ENCODE results near the gene ANKFY1. TPM values are rescaled to one million over a fixed set of nuclear protein-coding genes. Genes with fewer than 3 reads are reported as not detected.

ANKFY1 gene
- total RNA-seq, 5 donors from 2014 or later (not counting 1 experiment from before 2014, with no cell fraction given): 58.0 to 69.6 (median 67.0) TPM

DNA sequence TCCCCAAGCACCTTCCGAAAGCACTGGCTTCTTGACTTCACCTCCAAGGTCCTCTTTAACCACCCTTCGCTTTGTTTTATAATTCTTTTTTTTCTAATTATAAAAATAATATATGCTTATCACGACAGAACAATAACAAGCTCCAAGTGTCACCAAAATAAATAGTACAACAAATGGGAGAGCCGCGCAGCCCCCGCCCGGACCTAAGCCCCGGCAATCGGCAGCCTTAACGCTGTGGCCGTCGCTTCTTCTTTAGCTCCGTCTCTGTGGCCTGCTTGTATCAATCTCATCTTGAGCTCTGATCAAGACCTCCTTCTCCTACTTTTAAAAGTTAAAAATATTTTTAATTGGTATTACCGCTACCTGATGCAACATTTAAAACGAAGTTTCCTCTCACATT, 78.1 kb downstream of the ANKFY1 start:
- ChIA-PET POLR2A (no interaction called here), CTCF (interaction anchor here in 1 of 2 donors (0.5 to 1.3 kb wide), 2 partner anchors 9 to 17 kb away, joined by 3 to 4 read pairs; no protein-coding TSS in a partner anchor)
- ATAC-seq (replicated peaks in 1 of 4): no peak
- 100% methylated on average over 1 of the region's 15 CpGs for WGBS (ENCODE audit: insufficient coverage)
- Mint-ChIP-seq H3K4me3 (no peak overlapping the region), H3K4me1 (peaks cover 6 to 12% (median 9%) of the 10 kb centered on the region in 3 donors), H3K9me3 (no peaks in the 10 kb centered on the region), H3K27ac (no peak overlapping the region), H3K36me3 (peaks cover 59% of the 10 kb centered on the region), H3K27me3 (no peaks in the 10 kb centered on the region)
- H3K36me3 ChIP-seq (ENCODE audit: control insufficient read depth in 2 of 2, extremely low read depth in 1 of 2, insufficient read depth in 1 of 2, low read length in 1 of 2): peaks cover 10 to 80% of the 10 kb centered on the region in 2 donors
- no peak overlapping the region for H3K27ac ChIP-seq (ENCODE audit: low read length)
- H3K9me3 ChIP-seq: no peaks in the 10 kb centered on the region
- H3K4me3 ChIP-seq (ENCODE audit: control insufficient read depth in 1 of 2, extremely low read depth in 1 of 2, low read length in 1 of 2): no peak overlapping the region
- peaks cover 8 to 21% of the 10 kb centered on the region in 2 experiments for H3K4me1 ChIP-seq (ENCODE audit: control insufficient read depth in 1 of 2, extremely low read depth in 1 of 2, insufficient read depth in 2 of 2, low read length in 2 of 2)
- DNase-seq: no peak
- H3K27me3 ChIP-seq (replicated peaks in 1 of 2; ENCODE audit: control insufficient read depth in 2 of 2, extremely low read depth in 1 of 2, insufficient read depth in 2 of 2, low read length in 1 of 2): no peaks in the 10 kb centered on the region

DNA sequence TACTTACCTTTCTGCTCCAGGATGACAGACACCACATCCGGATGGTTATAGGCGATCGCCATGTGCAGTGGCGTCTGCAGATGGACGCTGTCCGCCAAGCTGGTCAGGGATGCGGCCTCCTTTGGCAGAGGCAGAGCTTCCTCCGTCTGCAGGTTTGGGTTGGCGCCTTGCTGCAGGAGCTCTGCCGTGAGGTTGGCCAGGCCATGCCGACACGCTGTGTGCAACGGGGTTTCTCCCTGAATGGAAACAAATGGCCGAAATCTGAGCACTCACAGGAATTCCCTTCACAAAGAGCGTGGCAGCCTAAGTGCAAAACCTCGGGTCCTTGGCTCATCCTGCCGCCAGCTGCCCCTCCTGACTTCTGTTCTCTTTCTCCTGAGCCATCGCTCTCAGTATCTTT, 79.0 kb downstream of the ANKFY1 start:
- Histone ChIP-seq H3K36me3 (ENCODE audit: control insufficient read depth in 2 of 2, extremely low read depth in 1 of 2, insufficient read depth in 1 of 2, low read length in 1 of 2) (peaks cover 14 to 83% of the 10 kb centered on the region in 2 donors), H3K9me3 (no peaks in the 10 kb centered on the region), H3K4me3 (ENCODE audit: control insufficient read depth in 1 of 2, extremely low read depth in 1 of 2, low read length in 1 of 2) (no peak overlapping the region), H3K27ac (ENCODE audit: low read length) (no peak overlapping the region), H3K27me3 (replicated peaks in 1 of 2; ENCODE audit: control insufficient read depth in 2 of 2, extremely low read depth in 1 of 2, insufficient read depth in 2 of 2, low read length in 1 of 2) (no peaks in the 10 kb centered on the region), H3K4me1 (ENCODE audit: control insufficient read depth in 1 of 2, extremely low read depth in 1 of 2, insufficient read depth in 2 of 2, low read length in 2 of 2) (peaks cover 8 to 19% of the 10 kb centered on the region in 2 experiments)
- Mint-ChIP-seq H3K9me3 (no peaks in the 10 kb centered on the region), H3K27ac (no peak overlapping the region), H3K36me3 (peaks cover 56% of the 10 kb centered on the region), H3K4me1 (peaks cover 6 to 12% (median 9%) of the 10 kb centered on the region in 3 donors), H3K27me3 (no peaks in the 10 kb centered on the region), H3K4me3 (no peak overlapping the region)
- ChIA-PET POLR2A (no interaction called here), CTCF (interaction anchor here in 1 of 2 donors (1.3 kb wide), 1 partner anchor 9 kb away, joined by 4 read pairs; no protein-coding TSS in a partner anchor)
- DNase-seq: no peak
- ATAC-seq (replicated peaks in 1 of 4): no peak
- WGBS (ENCODE audit: insufficient coverage): 91% methylated on average over 18 of the region's 18 CpGs

DNA sequence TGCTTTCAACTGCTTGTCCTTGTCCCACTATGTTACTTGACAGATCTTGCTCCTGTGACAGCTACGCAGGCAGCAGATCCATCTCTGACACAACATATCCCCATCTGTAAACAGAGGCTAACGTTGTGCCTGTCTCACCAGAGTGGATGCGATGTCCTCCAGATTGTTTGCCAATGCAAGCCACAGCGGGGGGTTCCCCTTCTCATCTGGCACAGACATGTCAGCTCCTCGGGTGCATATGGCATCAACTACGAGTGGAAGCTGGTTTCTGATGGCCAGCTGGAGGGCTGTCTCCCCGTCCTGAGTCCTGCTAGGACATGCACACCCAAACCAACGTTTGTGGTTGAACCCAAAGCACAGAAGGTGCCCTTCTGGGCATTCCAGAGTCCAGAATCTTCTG, 81.7 kb downstream of the ANKFY1 start:
- Histone ChIP-seq H3K4me3 (ENCODE audit: control insufficient read depth in 1 of 2, extremely low read depth in 1 of 2, low read length in 1 of 2) (no peak overlapping the region), H3K27me3 (replicated peaks in 1 of 2; ENCODE audit: control insufficient read depth in 2 of 2, extremely low read depth in 1 of 2, insufficient read depth in 2 of 2, low read length in 1 of 2) (no peaks in the 10 kb centered on the region), H3K9me3 (no peaks in the 10 kb centered on the region), H3K27ac (ENCODE audit: low read length) (no peak overlapping the region), H3K36me3 (ENCODE audit: control insufficient read depth in 2 of 2, extremely low read depth in 1 of 2, insufficient read depth in 1 of 2, low read length in 1 of 2) (peaks cover 13 to 84% of the 10 kb centered on the region in 2 donors), H3K4me1 (ENCODE audit: control insufficient read depth in 1 of 2, extremely low read depth in 1 of 2, insufficient read depth in 2 of 2, low read length in 2 of 2) (peaks cover 10 to 17% of the 10 kb centered on the region in 2 experiments)
- DNase-seq: no peak
- no peak for ATAC-seq (replicated peaks in 1 of 4)
- POLR2A ChIA-PET: no interaction called here
- CTCF ChIA-PET: no interaction called here
- Mint-ChIP-seq H3K9me3 (no peaks in the 10 kb centered on the region), H3K4me3 (no peak overlapping the region), H3K27ac (no peak overlapping the region), H3K36me3 (peaks cover 62% of the 10 kb centered on the region), H3K27me3 (no peaks in the 10 kb centered on the region), H3K4me1 (peaks cover 15 to 18% (median 16%) of the 10 kb centered on the region in 3 donors)
- 90% methylated on average over 8 of the region's 8 CpGs for WGBS (ENCODE audit: insufficient coverage)

DNA sequence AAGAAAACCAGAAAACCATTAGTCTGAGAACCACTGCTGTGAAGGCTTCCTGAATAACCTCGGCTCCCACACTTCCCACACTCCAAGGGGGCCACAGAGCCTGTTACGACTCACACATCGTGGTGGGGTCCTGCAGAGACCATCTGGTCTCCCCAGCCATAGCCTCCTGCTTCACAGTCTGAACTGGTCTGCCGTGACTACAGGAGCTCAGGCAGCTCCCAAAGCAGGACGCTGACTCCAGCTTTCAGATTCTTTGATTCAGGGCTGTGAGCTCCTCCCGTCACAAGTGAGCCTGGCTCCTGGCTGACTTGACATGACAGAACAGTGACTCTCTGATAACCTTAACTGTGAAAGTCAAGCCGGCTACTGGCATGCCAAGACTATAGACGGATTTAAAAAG, 83.0 kb downstream of the ANKFY1 start:
- Histone ChIP-seq H3K27me3 (replicated peaks in 1 of 2; ENCODE audit: control insufficient read depth in 2 of 2, extremely low read depth in 1 of 2, insufficient read depth in 2 of 2, low read length in 1 of 2) (no peaks in the 10 kb centered on the region), H3K9me3 (no peaks in the 10 kb centered on the region), H3K27ac (ENCODE audit: low read length) (no peak overlapping the region), H3K4me3 (ENCODE audit: control insufficient read depth in 1 of 2, extremely low read depth in 1 of 2, low read length in 1 of 2) (no peak overlapping the region), H3K4me1 (ENCODE audit: control insufficient read depth in 1 of 2, extremely low read depth in 1 of 2, insufficient read depth in 2 of 2, low read length in 2 of 2) (peaks cover 23 to 30% of the 10 kb centered on the region in 2 experiments), H3K36me3 (ENCODE audit: control insufficient read depth in 2 of 2, extremely low read depth in 1 of 2, insufficient read depth in 1 of 2, low read length in 1 of 2) (peaks cover 13 to 73% of the 10 kb centered on the region in 2 donors)
- WGBS (ENCODE audit: insufficient coverage): 91% methylated on average over 7 of the region's 8 CpGs
- H3K9me3 Mint-ChIP-seq: no peaks in the 10 kb centered on the region
- H3K27me3 Mint-ChIP-seq: no peaks in the 10 kb centered on the region
- POLR2A ChIA-PET: interaction anchor here in 1 of 2 donors (0.6 kb wide), 1 partner anchor 735 kb away, joined by 3 read pairs; no protein-coding TSS in a partner anchor
- CTCF ChIA-PET: no interaction called here
- H3K27ac Mint-ChIP-seq: no peak overlapping the region
- no peak for DNase-seq
- ATAC-seq (replicated peaks in 1 of 4): no peak
- H3K4me3 Mint-ChIP-seq: no peak overlapping the region
- peaks cover 28 to 31% (median 29%) of the 10 kb centered on the region in 3 donors for H3K4me1 Mint-ChIP-seq
- peaks cover 51% of the 10 kb centered on the region for H3K36me3 Mint-ChIP-seq

DNA sequence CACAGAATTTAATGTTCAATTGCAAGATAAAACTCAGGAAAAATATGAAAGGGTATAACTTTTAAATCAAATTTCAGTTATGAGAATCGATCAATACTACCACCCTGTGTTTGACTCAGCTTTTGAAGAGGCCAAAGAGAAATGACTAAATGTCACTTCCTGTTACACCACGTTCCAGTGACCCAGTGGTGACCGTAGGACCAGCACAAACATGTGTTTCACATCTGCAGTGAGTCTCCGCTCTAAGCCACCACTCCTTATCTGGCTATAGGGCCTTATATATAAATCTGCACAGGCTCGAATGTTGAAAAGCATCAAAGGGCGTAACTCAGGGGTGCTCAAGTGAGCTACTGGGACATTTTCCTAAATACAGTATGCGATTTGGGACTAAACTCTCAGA, 84.7 kb downstream of the ANKFY1 start:
- Mint-ChIP-seq H3K9me3 (no peaks in the 10 kb centered on the region), H3K27me3 (no peaks in the 10 kb centered on the region)

DNA sequence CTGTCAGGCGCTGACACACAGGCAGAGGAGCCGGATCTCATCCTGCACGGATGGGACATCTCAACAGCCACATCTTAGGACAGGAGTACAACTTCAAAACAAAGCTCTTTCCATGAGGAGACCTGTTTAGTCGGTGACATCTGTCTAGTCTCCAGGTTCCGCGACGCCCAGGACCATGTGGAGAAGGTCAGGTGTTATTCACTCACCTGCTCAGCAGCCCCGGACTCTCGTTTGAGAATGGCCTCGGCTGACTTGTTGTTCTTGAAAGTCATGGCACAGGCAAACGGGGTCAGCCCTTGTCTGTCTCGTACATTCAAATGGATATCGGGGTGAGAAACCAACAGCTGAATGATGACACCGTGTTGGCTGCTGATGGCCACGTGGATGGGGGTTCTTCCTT, 85.1 kb downstream of the ANKFY1 start:
- Histone ChIP-seq H3K4me1 (ENCODE audit: control insufficient read depth in 1 of 2, extremely low read depth in 1 of 2, insufficient read depth in 2 of 2, low read length in 2 of 2) (peaks cover 43 to 51% of the 10 kb centered on the region in 2 experiments), H3K9me3 (no peaks in the 10 kb centered on the region), H3K4me3 (ENCODE audit: control insufficient read depth in 1 of 2, extremely low read depth in 1 of 2, low read length in 1 of 2) (no peak overlapping the region), H3K36me3 (ENCODE audit: control insufficient read depth in 2 of 2, extremely low read depth in 1 of 2, insufficient read depth in 1 of 2, low read length in 1 of 2) (peaks cover 6 to 66% of the 10 kb centered on the region in 2 donors), H3K27me3 (replicated peaks in 1 of 2; ENCODE audit: control insufficient read depth in 2 of 2, extremely low read depth in 1 of 2, insufficient read depth in 2 of 2, low read length in 1 of 2) (no peaks in the 10 kb centered on the region), H3K27ac (ENCODE audit: low read length) (no peak overlapping the region)
- peak overlapping the region; percentile 46 to 100 for H3K27ac Mint-ChIP-seq
- DNase-seq: no peak
- H3K36me3 Mint-ChIP-seq: peaks cover 50% of the 10 kb centered on the region
- H3K27me3 Mint-ChIP-seq: no peaks in the 10 kb centered on the region
- WGBS (ENCODE audit: insufficient coverage): 96% methylated on average over 14 of the region's 15 CpGs
- CTCF ChIA-PET: interaction anchor here in 1 of 2 donors (0.6 to 1.2 kb wide), 2 partner anchors 21 to 103 kb away, joined by 3 to 4 read pairs; no protein-coding TSS in a partner anchor
- H3K9me3 Mint-ChIP-seq: no peaks in the 10 kb centered on the region
- peaks cover 49 to 51% (median 50%) of the 10 kb centered on the region in 3 donors for H3K4me1 Mint-ChIP-seq
- peak overlapping the region in 1 of 3 donors; percentile 77 for H3K4me3 Mint-ChIP-seq
- ATAC-seq (replicated peaks in 1 of 4): no peak
- POLR2A ChIA-PET: no interaction called here

More for the DNA sequence above, 84.7 kb downstream of the ANKFY1 start:
- ChIA-PET CTCF (interaction anchor here in 1 of 2 donors (1.2 kb wide), 1 partner anchor 21 kb away, joined by 3 read pairs; no protein-coding TSS in a partner anchor), POLR2A (no interaction called here)
- Histone ChIP-seq H3K27me3 (replicated peaks in 1 of 2; ENCODE audit: control insufficient read depth in 2 of 2, extremely low read depth in 1 of 2, insufficient read depth in 2 of 2, low read length in 1 of 2) (no peaks in the 10 kb centered on the region), H3K4me1 (ENCODE audit: control insufficient read depth in 1 of 2, extremely low read depth in 1 of 2, insufficient read depth in 2 of 2, low read length in 2 of 2) (peaks cover 39 to 47% of the 10 kb centered on the region in 2 experiments), H3K36me3 (ENCODE audit: control insufficient read depth in 2 of 2, extremely low read depth in 1 of 2, insufficient read depth in 1 of 2, low read length in 1 of 2) (peaks cover 6 to 66% of the 10 kb centered on the region in 2 donors), H3K27ac (ENCODE audit: low read length) (no peak overlapping the region), H3K4me3 (ENCODE audit: control insufficient read depth in 1 of 2, extremely low read depth in 1 of 2, low read length in 1 of 2) (no peak overlapping the region), H3K9me3 (no peaks in the 10 kb centered on the region)
- DNase-seq: no peak
- no peak overlapping the region for H3K4me3 Mint-ChIP-seq
- 86% methylated on average over 6 of the region's 7 CpGs for WGBS (ENCODE audit: insufficient coverage)
- no peak for ATAC-seq (replicated peaks in 1 of 4)
- H3K36me3 Mint-ChIP-seq: peaks cover 50% of the 10 kb centered on the region
- H3K4me1 Mint-ChIP-seq: peaks cover 45 to 47% (median 46%) of the 10 kb centered on the region in 3 donors
- H3K27ac Mint-ChIP-seq: peak overlapping the region in 1 of 2 donors; percentile 54
